WERI-Rb-1 (cell line): ENCODE data around the gene ROBO4.

Source experiments
- DNase-seq: peaks from one replicate; pipeline ENCODE4 v3.0.0-alpha.2; 2020
- H3K27ac ChIP-seq: fragments of 250-450 bp; sonication (Bioruptor Pico); 2 replicates; pipeline ENCODE4 v1.5.1; 2020; ENCODE audit warnings: mild to moderate bottlenecking, moderate library complexity
- H3K27me3 ChIP-seq: fragments of 250-450 bp; sonication (Bioruptor Pico); 2 replicates; pipeline ENCODE4 v1.5.1; 2021; ENCODE audit warnings: mild to moderate bottlenecking, low read depth, moderate library complexity; ENCODE audit not compliant: insufficient read depth, severe bottlenecking
- H3K36me3 ChIP-seq: fragments of 250-450 bp; sonication (Bioruptor Pico); 2 replicates; pipeline ENCODE4 v1.5.1; 2020; ENCODE audit warnings: mild to moderate bottlenecking, moderate library complexity
- H3K4me3 ChIP-seq: 2 replicates; pipeline ENCODE4 v1.5.1; 2011; ENCODE audit warnings: low read depth, mild to moderate bottlenecking, control low read depth, low read length
- H3K9me3 ChIP-seq: fragments of 250-450 bp; sonication (Bioruptor Pico); 2 replicates; pipeline ENCODE4 v1.5.1; 2021; ENCODE audit warnings: mild to moderate bottlenecking, moderate library complexity; ENCODE audit not compliant: severe bottlenecking
- TF ChIP-seq, protein P1 (sequence below): IDR thresholded peaks from 2 replicates; pipeline ENCODE4 v1.5.1; 2011; ENCODE audit warnings: low read depth, mild to moderate bottlenecking, control low read depth, inconsistent platforms, low read length

The ROBO4 gene

DNA sequence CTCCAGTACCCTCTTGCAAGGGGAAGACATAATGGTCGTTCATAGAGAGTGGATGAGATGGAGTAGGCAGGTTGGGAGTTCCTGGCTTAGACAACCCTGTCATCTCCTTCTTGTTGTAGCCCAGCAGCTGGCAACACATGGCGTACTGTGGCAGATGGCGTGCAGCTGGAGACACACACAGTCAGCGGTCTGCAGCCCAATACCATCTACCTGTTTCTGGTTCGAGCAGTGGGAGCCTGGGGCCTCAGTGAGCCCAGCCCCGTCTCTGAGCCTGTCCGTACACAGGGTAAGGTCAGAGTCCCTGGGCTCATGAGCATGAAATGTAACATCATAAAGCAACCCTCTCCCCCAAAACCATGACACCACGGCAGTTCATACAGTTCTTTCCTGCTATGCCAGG lies 23.7 kb downstream of the ROBO4 start:
- TF ChIP-seq, protein P1, sequence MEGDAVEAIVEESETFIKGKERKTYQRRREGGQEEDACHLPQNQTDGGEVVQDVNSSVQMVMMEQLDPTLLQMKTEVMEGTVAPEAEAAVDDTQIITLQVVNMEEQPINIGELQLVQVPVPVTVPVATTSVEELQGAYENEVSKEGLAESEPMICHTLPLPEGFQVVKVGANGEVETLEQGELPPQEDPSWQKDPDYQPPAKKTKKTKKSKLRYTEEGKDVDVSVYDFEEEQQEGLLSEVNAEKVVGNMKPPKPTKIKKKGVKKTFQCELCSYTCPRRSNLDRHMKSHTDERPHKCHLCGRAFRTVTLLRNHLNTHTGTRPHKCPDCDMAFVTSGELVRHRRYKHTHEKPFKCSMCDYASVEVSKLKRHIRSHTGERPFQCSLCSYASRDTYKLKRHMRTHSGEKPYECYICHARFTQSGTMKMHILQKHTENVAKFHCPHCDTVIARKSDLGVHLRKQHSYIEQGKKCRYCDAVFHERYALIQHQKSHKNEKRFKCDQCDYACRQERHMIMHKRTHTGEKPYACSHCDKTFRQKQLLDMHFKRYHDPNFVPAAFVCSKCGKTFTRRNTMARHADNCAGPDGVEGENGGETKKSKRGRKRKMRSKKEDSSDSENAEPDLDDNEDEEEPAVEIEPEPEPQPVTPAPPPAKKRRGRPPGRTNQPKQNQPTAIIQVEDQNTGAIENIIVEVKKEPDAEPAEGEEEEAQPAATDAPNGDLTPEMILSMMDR, result no peak
- H3K4me3 ChIP-seq, result no peak overlapping the region
- no peak for DNase-seq
- H3K27me3 ChIP-seq, result no peaks in the 10 kb centered on the region
- no peak overlapping the region for H3K27ac ChIP-seq
- no peaks in the 10 kb centered on the region for H3K36me3 ChIP-seq
- H3K9me3 ChIP-seq, result no peaks in the 10 kb centered on the region

DNA sequence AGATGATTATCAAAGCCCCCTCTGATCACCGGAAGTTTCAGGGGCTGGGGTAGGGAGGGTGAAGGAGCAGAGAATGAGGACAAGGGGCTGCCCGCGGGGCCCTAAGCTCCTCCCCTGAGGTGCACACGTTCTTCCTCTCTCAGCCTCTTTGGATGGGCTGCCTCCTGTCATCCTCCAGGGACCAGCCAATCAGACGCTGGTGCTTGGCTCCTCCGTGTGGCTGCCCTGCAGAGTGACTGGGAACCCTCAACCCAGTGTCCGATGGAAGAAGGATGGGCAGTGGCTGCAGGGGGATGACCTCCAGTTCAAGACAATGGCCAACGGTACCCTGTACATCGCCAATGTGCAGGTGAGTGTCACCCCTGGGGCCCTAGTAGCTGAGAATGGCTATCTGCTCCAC lies 24.9 kb downstream of the ROBO4 start:
- Histone ChIP-seq H3K9me3 (no peaks in the 10 kb centered on the region), H3K36me3 (no peaks in the 10 kb centered on the region), H3K27ac (no peak overlapping the region), H3K27me3 (peaks cover 6% of the 10 kb centered on the region), H3K4me3 (no peak overlapping the region)
- TF ChIP-seq, protein P1, result no peak
- no peak for DNase-seq

DNA sequence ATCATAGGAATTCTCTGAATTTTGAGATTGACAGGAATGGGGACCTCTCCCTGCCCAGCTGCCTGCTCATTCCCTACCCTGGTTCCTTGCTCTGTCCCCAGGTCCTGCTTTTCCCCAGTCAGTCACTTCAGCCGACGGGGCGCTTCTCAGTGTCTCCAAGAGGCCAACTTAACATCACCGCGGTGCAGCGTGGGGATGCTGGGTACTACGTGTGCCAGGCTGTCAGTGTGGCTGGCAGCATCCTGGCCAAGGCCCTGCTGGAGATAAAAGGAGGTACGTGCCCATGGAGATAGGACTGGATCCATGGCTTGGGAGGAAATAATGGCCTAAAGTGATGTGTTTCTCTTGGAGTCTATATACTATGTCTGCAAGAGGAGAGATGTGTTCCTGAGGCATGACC lies 25.4 kb downstream of the ROBO4 start:
- H3K36me3 ChIP-seq, result no peaks in the 10 kb centered on the region
- DNase-seq, result no peak
- H3K27ac ChIP-seq, result no peak overlapping the region
- peaks cover 7% of the 10 kb centered on the region for H3K27me3 ChIP-seq
- TF ChIP-seq, protein P1, result no peak
- H3K4me3 ChIP-seq, result no peak overlapping the region
- H3K9me3 ChIP-seq, result no peaks in the 10 kb centered on the region

DNA sequence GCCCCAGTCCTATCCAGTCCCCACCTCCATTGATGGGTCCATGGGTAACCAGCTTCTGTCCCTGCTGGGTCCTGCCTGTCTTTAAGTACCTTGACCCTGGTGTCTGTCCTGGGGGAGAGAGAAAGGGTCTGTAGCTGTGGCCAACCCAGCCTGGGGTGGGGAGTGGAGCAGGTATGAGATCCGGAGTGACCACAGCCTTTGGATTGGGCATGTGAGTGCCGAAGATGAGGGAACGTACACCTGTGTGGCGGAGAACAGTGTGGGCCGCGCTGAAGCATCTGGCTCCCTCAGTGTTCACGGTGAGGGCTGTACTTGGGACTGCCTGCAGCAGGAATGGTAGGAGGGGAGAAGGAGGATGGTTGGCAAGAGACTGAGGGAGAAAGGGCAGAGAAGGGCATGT lies 27.2 kb downstream of the ROBO4 start:
- peaks cover 26% of the 10 kb centered on the region for H3K27me3 ChIP-seq
- no peaks in the 10 kb centered on the region for H3K9me3 ChIP-seq
- H3K27ac ChIP-seq, result no peak overlapping the region
- H3K36me3 ChIP-seq, result no peaks in the 10 kb centered on the region
- TF ChIP-seq, protein P1, result no peak
- H3K4me3 ChIP-seq, result no peak overlapping the region
- DNase-seq, result no peak

DNA sequence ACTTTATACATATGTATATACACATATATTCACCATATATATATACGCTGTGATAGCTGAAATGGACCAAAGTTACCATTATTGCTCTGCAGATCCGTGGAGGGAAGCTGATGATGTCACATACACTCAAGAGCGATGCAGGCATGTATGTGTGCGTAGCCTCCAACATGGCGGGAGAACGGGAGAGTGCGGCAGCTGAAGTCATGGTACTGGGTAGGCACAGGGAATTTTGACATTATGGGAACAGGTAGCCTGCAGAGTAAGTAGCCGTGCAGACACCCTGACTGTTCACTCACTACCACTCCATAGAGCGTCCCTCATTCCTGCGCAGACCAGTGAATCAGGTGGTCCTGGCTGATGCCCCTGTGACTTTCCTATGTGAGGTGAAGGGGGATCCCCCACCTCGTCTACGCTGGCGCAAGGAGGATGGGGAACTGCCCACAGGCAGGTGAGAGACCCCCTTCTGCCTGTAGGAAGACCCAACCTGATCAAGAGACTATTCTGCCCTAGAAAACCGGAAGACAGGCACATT lies 27.7 kb downstream of the ROBO4 start:
- Histone ChIP-seq H3K27me3 (peaks cover 31% of the 10 kb centered on the region), H3K27ac (no peak overlapping the region), H3K9me3 (no peaks in the 10 kb centered on the region), H3K4me3 (no peak overlapping the region), H3K36me3 (no peaks in the 10 kb centered on the region)
- TF ChIP-seq, protein P1, result no peak
- no peak for DNase-seq

DNA sequence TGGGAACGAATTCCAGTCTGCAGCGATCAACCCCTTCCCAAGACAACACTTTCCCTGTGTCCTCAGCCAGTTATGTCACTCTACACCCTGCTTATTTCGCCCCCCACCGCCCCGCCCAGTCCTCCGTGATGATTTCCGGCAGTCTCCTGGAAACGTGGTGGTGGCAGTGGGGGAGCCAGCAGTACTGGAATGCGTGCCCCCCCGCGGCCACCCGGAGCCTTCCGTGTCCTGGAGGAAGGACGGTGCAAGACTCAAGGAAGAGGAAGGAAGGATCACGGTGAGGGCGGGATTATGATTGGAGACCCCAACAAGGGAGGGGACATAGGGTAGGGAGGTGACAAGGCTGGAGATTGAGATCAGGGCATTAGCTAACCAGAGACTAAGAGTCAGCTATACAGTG lies 28.3 kb downstream of the ROBO4 start:
- Histone ChIP-seq H3K27me3 (peaks cover 37% of the 10 kb centered on the region), H3K27ac (no peak overlapping the region), H3K9me3 (no peaks in the 10 kb centered on the region), H3K36me3 (no peaks in the 10 kb centered on the region), H3K4me3 (no peak overlapping the region)
- DNase-seq, result no peak
- TF ChIP-seq, protein P1, result no peak
